Esophagus mucosa (tissue), 1 donor: ENCODE data around the gene DMRTA1. TPM values are rescaled to one million over a fixed set of nuclear protein-coding genes. Genes with fewer than 3 reads are reported as not detected.
"Not testable (repeated sequence)": the region's sequence is repeated elsewhere in the genome, so short reads cannot be mapped to it uniquely, and the experiment has no call there.

Source experiments
- ATAC-seq: fragments of 200-7000 bp; cut with Tn5 transposase; one replicate; pipeline ENCODE4 v1.9.1; 2020
- total RNA-seq: library from RNA; stranded (reverse); gene quantifications from one replicate; pipeline ENCODE4 v1.2.4, GENCODE V29; 2023
- donor health status: DM: yes; HTN: yes; CAD: no.

DMRTA1 gene
- total RNA-seq, 1 donor from 2014 or later, result 1.8 TPM

DNA sequence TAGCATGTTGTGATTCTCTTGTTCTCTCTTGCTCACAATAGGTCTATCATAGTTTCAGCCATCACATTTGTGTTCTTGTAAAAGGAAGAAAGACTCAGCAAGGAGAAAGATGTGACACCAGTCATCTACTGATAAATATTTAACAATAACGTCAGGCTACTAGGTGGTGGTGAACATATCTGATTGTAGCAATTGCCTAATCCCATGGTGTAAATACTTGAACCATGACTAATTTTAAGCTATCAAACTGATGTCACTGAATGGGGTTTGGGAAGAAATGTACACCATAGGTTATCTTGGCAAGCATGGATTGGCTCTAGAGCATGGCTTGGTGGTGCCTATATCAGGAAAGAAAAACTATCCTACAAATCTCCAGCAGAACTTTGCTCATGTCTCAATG lies 16.6 kb downstream of the DMRTA1 start:
- no peak for ATAC-seq

DNA sequence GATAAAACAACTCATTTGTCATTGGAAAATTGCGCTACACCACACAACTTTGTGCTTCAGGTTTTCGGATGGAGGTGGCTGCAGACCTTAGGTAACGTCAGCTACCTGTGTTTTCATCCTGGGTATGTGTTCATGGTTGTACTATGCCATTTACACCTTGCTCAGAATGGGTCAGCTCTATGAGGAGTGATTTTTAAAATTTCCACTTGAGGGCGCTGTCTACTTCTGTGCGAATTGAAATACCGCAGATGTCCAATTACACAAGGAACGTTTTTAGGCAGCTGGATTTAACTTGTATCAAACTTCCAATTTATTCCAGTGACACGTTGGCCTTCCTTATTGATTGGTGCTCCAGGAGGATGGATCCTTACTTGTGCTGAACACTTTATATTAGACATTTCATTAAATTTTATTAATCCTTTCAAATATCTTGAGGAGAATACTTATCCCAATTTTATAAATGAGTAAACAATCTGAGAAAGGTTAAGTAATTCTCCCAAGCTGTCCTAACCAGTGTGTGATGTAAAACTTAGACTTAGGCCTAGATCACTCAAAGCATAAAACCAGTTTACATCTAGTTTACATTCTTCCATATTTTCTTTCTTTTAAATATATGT lies 23.4 kb downstream of the DMRTA1 start:
- peak; percentile 59 for ATAC-seq

DNA sequence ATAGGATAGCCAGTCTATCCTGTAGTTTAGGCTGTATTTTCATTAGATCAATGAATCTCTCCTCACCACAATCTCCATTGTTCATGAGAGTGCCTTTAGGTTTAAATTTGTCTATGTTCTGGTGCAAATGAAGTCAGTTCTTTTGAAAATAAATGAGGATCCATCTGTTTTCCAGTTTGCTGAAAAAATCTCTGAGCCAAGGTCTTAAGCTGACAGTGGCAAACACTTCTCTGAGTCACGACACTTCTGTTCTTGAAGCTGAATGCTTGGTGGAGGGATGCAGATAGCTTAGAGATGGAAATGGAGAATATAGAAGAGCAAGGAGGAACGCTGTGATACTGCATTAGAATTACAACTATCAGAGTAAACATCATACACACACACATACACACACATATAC lies 34.9 kb downstream of the DMRTA1 start:
- ATAC-seq, result no peak

DNA sequence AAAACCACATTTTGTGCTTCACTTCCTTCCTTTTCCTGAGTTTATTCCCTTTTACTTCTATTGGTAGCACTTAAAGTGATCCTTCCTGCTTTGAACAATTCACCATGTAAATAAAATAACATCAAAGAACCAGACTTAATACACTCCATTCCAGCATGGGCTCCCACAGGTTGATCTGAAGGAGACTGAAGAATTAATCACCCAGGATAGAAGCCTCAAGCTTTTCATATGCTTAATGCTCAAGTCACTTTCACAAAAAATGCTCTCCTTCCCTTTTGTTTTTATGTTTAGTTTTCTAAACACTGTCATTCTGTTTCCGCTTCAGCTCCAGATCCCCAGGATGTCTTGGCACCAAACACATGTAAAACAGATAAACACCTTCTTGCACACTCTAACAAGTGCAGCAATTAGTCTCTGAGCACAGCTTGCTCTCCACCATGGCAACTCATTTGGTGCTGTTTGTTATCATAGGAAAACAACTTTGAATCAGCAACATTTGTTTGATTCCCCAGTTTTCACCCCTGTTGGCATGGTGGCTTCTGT lies 37.0 kb downstream of the DMRTA1 start:
- ATAC-seq, result no peak

DNA sequence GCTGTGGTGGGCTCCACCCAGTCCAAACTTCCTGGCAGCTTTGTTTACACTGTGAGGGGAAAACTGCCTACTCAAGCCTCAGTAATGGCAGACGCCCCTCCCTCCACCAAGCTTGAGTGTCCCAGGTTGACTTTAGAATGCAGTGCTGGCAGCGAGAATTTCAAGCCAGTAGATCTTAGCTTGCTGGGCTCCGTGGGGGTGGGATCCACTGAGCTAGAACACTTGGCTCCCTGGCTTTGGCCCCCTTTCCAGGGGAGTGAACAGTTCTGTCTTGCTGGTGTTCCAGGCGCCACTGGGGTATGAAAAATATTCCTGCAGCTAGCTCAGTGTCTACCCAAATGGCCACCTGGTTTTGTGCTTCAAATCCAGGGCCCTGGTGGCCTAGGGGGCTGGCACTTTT lies 49.6 kb downstream of the DMRTA1 start:
- ATAC-seq, result not testable (repeated sequence)
